Mesenchymal stem cell (in vitro differentiated cells and primary cell): Measurements from ENCODE around the gene PAEP.

ENCODE experiments used
- DNase-seq: peaks from one replicate; pipeline ENCODE4 v3.0.0-alpha.2; 2013
- H2AFZ ChIP-seq: one replicate; pipeline ENCODE4 v1.6.1; 2013; ENCODE audit warnings: low read depth, mild to moderate bottlenecking, control low read depth, inconsistent platforms, low read length, moderate library complexity
- H2AK5ac ChIP-seq: 2 replicates; pipeline ENCODE4 v1.6.1; 2013; ENCODE audit warnings: low read length, moderate library complexity, mild to moderate bottlenecking, inconsistent platforms; ENCODE audit not compliant: severe bottlenecking
- H2BK120ac ChIP-seq: one replicate; pipeline ENCODE4 v1.6.1; 2013; ENCODE audit warnings: low read depth, mild to moderate bottlenecking, inconsistent platforms, low read length, moderate library complexity
- H2BK12ac ChIP-seq, 2 experiments: one replicate each; pipeline ENCODE4 v1.6.1; 2013; ENCODE audit warnings: inconsistent platforms in 2 of 2, low read length in 2 of 2, mild to moderate bottlenecking in 2 of 2, moderate library complexity in 2 of 2, control low read depth in 1 of 2
- H2BK15ac ChIP-seq: one replicate; pipeline ENCODE4 v1.6.1; 2013; ENCODE audit warnings: mild to moderate bottlenecking, low read depth, inconsistent platforms; ENCODE audit not compliant: poor library complexity, severe bottlenecking
- H2BK5ac ChIP-seq: 2 replicates; pipeline ENCODE4 v1.6.1; 2013; ENCODE audit warnings: low read depth, mild to moderate bottlenecking, low read length, control low read depth, inconsistent platforms; ENCODE audit not compliant: poor library complexity, severe bottlenecking
- H3K14ac ChIP-seq, 2 experiments: one replicate each; pipeline ENCODE4 v1.6.1; 2013; ENCODE audit warnings: inconsistent platforms in 2 of 2, low read length in 2 of 2, control low read depth in 1 of 2, mild to moderate bottlenecking in 1 of 2, moderate library complexity in 1 of 2
- H3K18ac ChIP-seq, 2 experiments: one replicate each; pipeline ENCODE4 v1.6.1; 2013; ENCODE audit warnings: inconsistent platforms in 2 of 2, low read length in 2 of 2, control low read depth in 1 of 2, low read depth in 1 of 2, mild to moderate bottlenecking in 1 of 2
- H3K23ac ChIP-seq, 2 experiments: one replicate each; pipeline ENCODE4 v1.6.1; 2013; ENCODE audit warnings: inconsistent platforms in 2 of 2, low read length in 2 of 2, mild to moderate bottlenecking in 2 of 2, moderate library complexity in 2 of 2, control low read depth in 1 of 2
- H3K27ac ChIP-seq: 2 replicates; pipeline ENCODE4 v1.5.1; 2013; ENCODE audit warnings: mild to moderate bottlenecking, moderate library complexity, low read length, control low read depth, inconsistent platforms; ENCODE audit not compliant: poor library complexity, severe bottlenecking
- H3K27me3 ChIP-seq, 2 experiments: 2 replicates each; pipeline versions ENCODE4 v1.6.1 to v1.7.0; 2013; ENCODE audit warnings: low read length in 2 of 2, mild to moderate bottlenecking in 2 of 2, moderate library complexity in 2 of 2, control low read depth in 1 of 2, inconsistent platforms in 1 of 2; ENCODE audit not compliant: control insufficient read depth in 1 of 2, insufficient read depth in 1 of 2
- H3K36me3 ChIP-seq, 2 experiments: 2 replicates each; pipeline versions ENCODE4 v1.6.1 to v1.7.0; 2013; ENCODE audit warnings: low read length in 2 of 2, control low read depth in 1 of 2, inconsistent platforms in 1 of 2, low read depth in 1 of 2, mild to moderate bottlenecking in 1 of 2; ENCODE audit not compliant: insufficient read depth in 2 of 2, control insufficient read depth in 1 of 2
- H3K4ac ChIP-seq, 2 experiments: one replicate each; pipeline ENCODE4 v1.6.1; 2013; ENCODE audit warnings: inconsistent platforms in 2 of 2, low read length in 2 of 2, mild to moderate bottlenecking in 2 of 2, moderate library complexity in 2 of 2, control low read depth in 1 of 2, low read depth in 1 of 2
- H3K4me1 ChIP-seq: 2 replicates; pipeline ENCODE4 v1.6.1; 2013; ENCODE audit warnings: low read depth, low read length, control low read depth; ENCODE audit not compliant: control insufficient read depth, insufficient read depth
- H3K4me2 ChIP-seq: 2 replicates; pipeline ENCODE4 v1.6.1; 2013; ENCODE audit warnings: low read length, mild to moderate bottlenecking, inconsistent platforms; ENCODE audit not compliant: poor library complexity, severe bottlenecking
- H3K4me3 ChIP-seq, 2 experiments: 2 replicates each; pipeline versions ENCODE4 v1.5.1 to v1.7.0; 2013; ENCODE audit warnings: low read length in 2 of 2, mild to moderate bottlenecking in 2 of 2, control low read depth in 1 of 2, low read depth in 1 of 2; ENCODE audit not compliant: insufficient read depth in 1 of 2
- H3K79me1 ChIP-seq: replicated peaks from 2 replicates; pipeline ENCODE4 v1.6.1; 2013; ENCODE audit warnings: mild to moderate bottlenecking, control low read depth, low read length, inconsistent platforms; ENCODE audit not compliant: poor library complexity, severe bottlenecking
- H3K9ac ChIP-seq: 2 replicates; pipeline ENCODE4 v1.7.0; 2013; ENCODE audit warnings: mild to moderate bottlenecking, low read length, moderate library complexity
- H3K9me3 ChIP-seq: 2 replicates; pipeline ENCODE4 v1.7.0; 2013; ENCODE audit warnings: mild to moderate bottlenecking, low read length; ENCODE audit not compliant: control insufficient read depth
- H4K8ac ChIP-seq: one replicate; pipeline ENCODE4 v1.6.1; 2013; ENCODE audit warnings: inconsistent platforms, mild to moderate bottlenecking, low read length, moderate library complexity
- H4K91ac ChIP-seq: one replicate; pipeline ENCODE4 v1.6.1; 2013; ENCODE audit warnings: mild to moderate bottlenecking, low read length, inconsistent platforms
- WGBS: methylation state at CpG from one replicate; pipeline ENCODE4 v1.1.7; 2013; ENCODE audit warnings: mixed read lengths; 5-methylcytosine and 5-hydroxymethylcytosine counted together

The PAEP gene

DNA sequence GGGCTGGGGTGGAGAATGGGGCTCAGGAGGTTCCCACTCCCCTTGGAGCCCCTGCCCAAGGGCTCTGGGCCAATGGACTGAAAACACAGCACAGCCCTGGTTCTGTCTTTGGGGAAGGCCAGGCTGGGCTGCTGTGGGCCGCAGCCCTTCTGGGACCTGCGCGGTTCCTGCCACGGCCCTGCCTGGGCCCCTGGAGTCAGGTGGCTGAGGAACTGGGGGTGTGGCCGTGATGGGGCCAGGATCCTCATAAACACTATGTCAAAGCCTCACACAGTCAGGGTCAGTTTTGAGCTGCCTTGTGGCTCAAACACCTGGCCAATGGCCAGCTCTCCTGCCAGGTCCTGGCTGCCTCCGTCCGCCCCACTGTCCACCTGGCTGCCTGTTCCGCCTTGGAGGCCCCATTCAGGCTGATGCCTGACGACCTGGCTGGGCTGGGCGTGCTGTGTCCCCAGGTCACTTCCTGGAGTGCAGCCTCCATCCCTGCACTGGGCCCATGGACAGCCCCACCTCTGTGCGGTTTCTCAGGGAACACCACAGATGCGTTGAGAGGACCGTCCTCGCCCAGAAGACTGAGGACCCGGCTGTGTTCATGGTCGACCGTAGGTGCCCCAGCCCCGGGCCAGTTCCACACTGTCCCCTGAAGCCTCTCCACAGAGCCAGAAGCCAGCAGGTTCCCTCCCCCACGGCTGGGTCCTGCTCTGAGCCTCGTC, 27.5 kb downstream of the PAEP start:
- Histone ChIP-seq H3K27me3 (peaks cover 0 to 16% of the 10 kb centered on the region in 2 experiments), H3K36me3 (no peaks in the 10 kb centered on the region), H3K4me1 (no peaks in the 10 kb centered on the region), H3K79me1 (no peaks in the 10 kb centered on the region), H3K9me3 (no peaks in the 10 kb centered on the region), H2BK15ac (no peak overlapping the region), H3K27ac (no peak overlapping the region), H4K8ac (no peak overlapping the region), H4K91ac (no peak overlapping the region), H3K9ac (no peak overlapping the region), H2BK12ac (no peak overlapping the region), H3K23ac (no peak overlapping the region), H2AK5ac (no peak overlapping the region), H3K4ac (no peak overlapping the region), H2BK5ac (no peak overlapping the region), H3K4me2 (no peak overlapping the region), H2AFZ (no peak overlapping the region), H2BK120ac (no peak overlapping the region), H3K4me3 (no peak overlapping the region), H3K14ac (no peak overlapping the region), H3K18ac (no peak overlapping the region)
- DNase-seq, result no peak
- WGBS, result 86% methylated on average over 19 of the region's 20 CpGs

DNA sequence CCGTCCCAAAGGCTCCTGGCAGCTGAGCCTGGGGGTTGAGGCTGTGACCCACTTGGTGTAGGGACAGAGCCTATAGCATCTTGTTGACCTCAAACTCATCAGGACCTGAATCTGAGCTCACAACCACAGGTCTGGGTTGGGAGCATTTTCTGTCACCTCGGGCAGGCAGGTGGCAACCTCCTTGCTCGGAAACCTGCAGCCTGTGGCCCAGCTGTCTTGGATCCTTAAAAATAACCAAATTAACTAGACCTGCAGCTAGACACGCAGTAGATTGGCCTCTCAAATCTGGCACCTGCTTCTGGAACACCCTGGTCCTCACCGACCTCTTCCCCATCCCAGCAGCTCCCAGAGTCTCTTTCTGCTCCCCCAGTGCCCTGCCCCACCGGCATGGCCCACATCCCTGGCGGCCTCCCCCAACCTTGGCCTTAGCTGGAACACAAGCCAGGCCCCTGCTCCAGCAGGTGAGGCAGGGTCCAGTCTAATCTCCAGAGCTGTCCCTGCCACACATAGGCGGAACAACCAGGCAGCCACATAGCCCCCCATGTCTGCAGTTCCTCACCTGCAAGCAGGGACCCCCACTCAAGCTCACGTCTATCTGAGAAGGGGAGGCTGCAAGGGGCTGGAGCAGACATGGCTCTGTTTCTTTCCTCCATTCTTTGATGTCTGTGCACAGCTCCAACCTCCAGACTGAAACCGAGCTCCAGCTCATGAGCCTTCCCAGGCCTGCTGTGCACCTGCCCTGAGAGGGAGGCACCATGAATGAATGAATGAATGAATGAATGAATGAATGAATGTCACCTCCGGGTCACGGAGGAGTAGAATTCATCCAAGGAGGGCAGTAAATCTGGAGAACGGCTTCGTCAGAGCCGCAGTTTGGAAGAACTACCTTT, 28.3 kb downstream of the PAEP start:
- 81% methylated on average over 15 of the region's 15 CpGs for WGBS

DNA sequence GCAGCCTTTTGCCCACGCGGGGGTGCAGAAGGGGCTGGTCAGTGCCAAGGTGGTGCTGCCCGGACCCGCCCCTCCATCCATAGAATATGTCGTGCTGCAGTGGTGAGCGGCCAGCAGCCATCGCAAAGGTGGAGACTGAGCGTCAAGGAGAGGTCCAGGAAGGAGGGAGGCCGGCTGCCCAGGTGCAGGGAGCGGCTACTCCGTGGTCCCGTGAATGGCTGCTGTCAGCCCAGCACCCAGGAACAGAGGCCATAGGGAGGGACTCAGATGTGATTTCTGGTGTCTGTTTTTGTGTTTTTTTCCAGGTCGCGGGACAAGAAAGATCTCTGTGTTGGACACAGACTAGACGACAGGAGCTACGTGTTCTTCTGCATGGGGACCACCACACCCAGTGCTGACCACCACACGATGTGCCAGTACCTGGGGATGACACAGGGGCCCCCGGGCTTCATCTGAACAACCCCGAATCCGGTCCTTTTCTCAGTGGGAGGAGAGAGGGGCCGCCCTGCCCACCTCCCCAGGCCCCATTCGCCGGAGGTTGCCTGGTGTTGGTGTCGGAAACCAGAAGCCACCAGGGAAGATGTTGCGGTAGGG, 29.0 kb downstream of the PAEP start:
- Histone ChIP-seq H3K9ac (no peak overlapping the region), H2BK5ac (no peak overlapping the region), H4K91ac (no peak overlapping the region), H3K4ac (no peak overlapping the region), H4K8ac (no peak overlapping the region), H3K4me1 (no peaks in the 10 kb centered on the region), H3K4me2 (no peak overlapping the region), H3K79me1 (no peaks in the 10 kb centered on the region), H3K9me3 (no peaks in the 10 kb centered on the region), H2BK120ac (no peak overlapping the region), H2AK5ac (no peak overlapping the region), H2BK15ac (no peak overlapping the region), H2AFZ (no peak overlapping the region), H3K27ac (no peak overlapping the region), H3K4me3 (no peak overlapping the region), H3K23ac (no peak overlapping the region), H3K14ac (no peak overlapping the region), H3K18ac (no peak overlapping the region), H3K36me3 (no peaks in the 10 kb centered on the region), H3K27me3 (peaks cover 0 to 29% of the 10 kb centered on the region in 2 experiments), H2BK12ac (no peak overlapping the region)
- 86% methylated on average over 25 of the region's 25 CpGs for WGBS
- DNase-seq, result no peak

More for the DNA sequence above, 28.3 kb downstream of the PAEP start:
- H2BK15ac ChIP-seq, result no peak overlapping the region
- H3K18ac ChIP-seq, result no peak overlapping the region
- DNase-seq, result no peak
- no peak overlapping the region for H3K9ac ChIP-seq
- H2BK120ac ChIP-seq, result no peak overlapping the region
- no peak overlapping the region for H2BK5ac ChIP-seq
- no peak overlapping the region for H3K23ac ChIP-seq
- no peak overlapping the region for H3K4me2 ChIP-seq
- H4K91ac ChIP-seq, result no peak overlapping the region
- no peak overlapping the region for H3K27ac ChIP-seq
- H3K14ac ChIP-seq, result no peak overlapping the region
- H2AFZ ChIP-seq, result no peak overlapping the region
- no peak overlapping the region for H3K4ac ChIP-seq
- H3K36me3 ChIP-seq, result no peaks in the 10 kb centered on the region
- no peak overlapping the region for H3K4me3 ChIP-seq
- no peaks in the 10 kb centered on the region for H3K9me3 ChIP-seq
- no peak overlapping the region for H2BK12ac ChIP-seq
- H4K8ac ChIP-seq, result no peak overlapping the region
- H3K27me3 ChIP-seq, result peaks cover 0 to 22% of the 10 kb centered on the region in 2 experiments
- H3K79me1 ChIP-seq, result no peaks in the 10 kb centered on the region
- no peaks in the 10 kb centered on the region for H3K4me1 ChIP-seq
- no peak overlapping the region for H2AK5ac ChIP-seq
